AG04450 (cell line): ENCODE data around the gene SPZ1. TPM values are rescaled to one million over a fixed set of nuclear protein-coding genes. Genes with fewer than 3 reads are reported as not detected.
A peak's percentile ranks its signal among the peaks of the same experiment; 100 is the strongest.
"Not testable (repeated sequence)": the region's sequence is repeated elsewhere in the genome, so short reads cannot be mapped to it uniquely, and the experiment has no call there.

Source experiments
- CTCF ChIA-PET: fragments of 300-600, 350-600 bp; formaldehyde crosslinking; extraction: SDS; loops from one replicate; lab custom pipeline; 2022; ENCODE audit warnings: antibody characterized with exemption, inconsistent platforms; lab: Charles Lee
- POLR2A ChIA-PET: fragments of 350-600 bp; formaldehyde crosslinking; extraction: SDS; loops from one replicate; lab custom pipeline; 2021; ENCODE audit warnings: antibody characterized with exemption, inconsistent platforms; lab: Yijun Ruan, JAX
- DNase-seq: peaks from one replicate; pipeline ENCODE4 v3.0.0-alpha.2; 2011; ENCODE audit warnings: low read depth, low spot score
- H3K27ac ChIP-seq: one replicate; pipeline ENCODE4 v1.5.1; 2012; ENCODE audit warnings: low read depth, low read length, control low read depth
- H3K27me3 ChIP-seq: one replicate; pipeline ENCODE4 v1.6.0; 2012; ENCODE audit warnings: low read length; ENCODE audit not compliant: control insufficient read depth, insufficient read depth
- H3K4me3 ChIP-seq: 2 replicates; pipeline ENCODE4 v1.5.1; 2011; ENCODE audit warnings: mild to moderate bottlenecking, low read depth, low read length, control low read depth
- H3K9me3 ChIP-seq: 2 replicates; pipeline ENCODE4 v1.5.1; 2012; ENCODE audit warnings: low read length; ENCODE audit not compliant: control insufficient read depth, insufficient read depth
- CTCF ChIP-seq: IDR thresholded peaks from 2 replicates; pipeline ENCODE4 v1.5.1; 2011; ENCODE audit warnings: low read depth, low read length, control low read depth, inconsistent platforms
- polyA minus RNA-seq: library from RNA; depleted of rRNA, polyadenylated mRNA; stranded (reverse); fragments of >200 nt; gene quantifications from 2 replicates; pipeline ENCODE4 v1.2.3, GENCODE V29; 2011; rRNA and poly(A)+ RNA removed
- polyA plus RNA-seq: library from polyadenylated mRNA; depleted of rRNA; stranded (reverse); fragments of >200 nt; gene quantifications from 2 replicates; pipeline ENCODE4 v1.2.3, GENCODE V29; 2011; rRNA removed

Gene SPZ1, protein sequence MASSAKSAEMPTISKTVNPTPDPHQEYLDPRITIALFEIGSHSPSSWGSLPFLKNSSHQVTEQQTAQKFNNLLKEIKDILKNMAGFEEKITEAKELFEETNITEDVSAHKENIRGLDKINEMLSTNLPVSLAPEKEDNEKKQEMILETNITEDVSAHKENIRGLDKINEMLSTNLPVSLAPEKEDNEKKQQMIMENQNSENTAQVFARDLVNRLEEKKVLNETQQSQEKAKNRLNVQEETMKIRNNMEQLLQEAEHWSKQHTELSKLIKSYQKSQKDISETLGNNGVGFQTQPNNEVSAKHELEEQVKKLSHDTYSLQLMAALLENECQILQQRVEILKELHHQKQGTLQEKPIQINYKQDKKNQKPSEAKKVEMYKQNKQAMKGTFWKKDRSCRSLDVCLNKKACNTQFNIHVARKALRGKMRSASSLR
- polyA plus RNA-seq: not detected in 2 replicates
- polyA minus RNA-seq: not detected in 2 replicates

DNA sequence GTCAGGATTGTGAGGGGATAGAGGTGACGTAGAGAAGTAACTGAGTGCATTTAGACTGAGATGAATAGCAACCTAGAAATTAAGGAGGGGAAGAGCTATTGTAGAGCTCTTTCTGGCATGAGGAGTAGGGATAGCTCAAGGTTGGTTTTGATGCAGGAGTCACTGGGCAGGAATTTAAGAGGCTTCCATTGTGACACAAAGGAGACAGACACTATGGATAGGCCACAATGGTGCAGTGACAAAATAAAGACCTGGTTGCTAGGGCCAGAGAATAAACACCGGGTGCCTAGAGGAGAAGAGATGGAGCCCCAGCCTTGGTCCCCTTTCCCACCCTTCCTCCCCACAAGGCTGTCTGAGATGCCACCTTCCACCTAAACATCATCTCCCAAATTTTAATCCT, at the start of gene SPZ1:
SPZ1 (plus strand) TSS at position 301 of the 400 bp plus-strand sequence. CDS start 214 bp downstream, outside the sequence.
- no peak for DNase-seq
- Histone ChIP-seq H3K4me3 (no peak within 1 kb of the TSS), H3K27ac (no peak within 1 kb of the TSS), H3K27me3 (peaks cover 6% of the 10 kb centered on the region), H3K9me3 (no peaks in the 10 kb centered on the region)
- ChIA-PET POLR2A (no interaction called here), CTCF (interaction anchor here (0.6 to 3.1 kb wide), 2 partner anchors 12 to 236 kb away, joined by 4 to 10 read pairs; no protein-coding TSS in a partner anchor)
- no peak for TF ChIP-seq CTCF

GRCh38 chr5:80270543-80270942, 49.3 kb upstream of the SPZ1 start:
- H3K4me3 ChIP-seq, DNase-seq, POLR2A ChIA-PET, H3K27ac ChIP-seq, CTCF ChIA-PET, H3K9me3 ChIP-seq, H3K27me3 ChIP-seq: not testable (repeated sequence)

- no peak for DNase-seq
- Histone ChIP-seq H3K4me3 (no peak overlapping the region), H3K27ac (no peak overlapping the region), H3K9me3 (no peaks in the 10 kb centered on the region), H3K27me3 (no peaks in the 10 kb centered on the region)
- ChIA-PET CTCF (interaction anchor here (0.5 to 1.9 kb wide), 6 partner anchors 14 to 184 kb away, joined by 3 to 32 read pairs (median 4); no protein-coding TSS in a partner anchor), POLR2A (no interaction called here)
- peak; percentile 49 for TF ChIP-seq CTCF
These were observed 44.5 kb upstream of the SPZ1 start for GRCh38 chr5:80275347-80275746.

- CTCF ChIA-PET: interaction anchor here (1.0 to 1.9 kb wide), 3 partner anchors 22 to 185 kb away, joined by 3 to 32 read pairs (median 3); no protein-coding TSS in a partner anchor
- H3K27ac ChIP-seq: no peak overlapping the region
- H3K9me3 ChIP-seq: no peaks in the 10 kb centered on the region
- DNase-seq: no peak
- TF ChIP-seq CTCF: no peak
- H3K27me3 ChIP-seq: no peaks in the 10 kb centered on the region
- no peak overlapping the region for H3K4me3 ChIP-seq
- POLR2A ChIA-PET: no interaction called here
These were observed 43.6 kb upstream of the SPZ1 start for GRCh38 chr5:80276186-80276585.

- H3K27ac ChIP-seq: no peak overlapping the region
- no peaks in the 10 kb centered on the region for H3K27me3 ChIP-seq
- no peaks in the 10 kb centered on the region for H3K9me3 ChIP-seq
- TF ChIP-seq CTCF: no peak
- no peak overlapping the region for H3K4me3 ChIP-seq
- ChIA-PET POLR2A (no interaction called here), CTCF (interaction anchor here (0.7 to 1.5 kb wide), 3 partner anchors 185 to 204 kb away, joined by 3 to 4 read pairs (median 3); no protein-coding TSS in a partner anchor)
- no peak for DNase-seq
These were observed 42.6 kb upstream of the SPZ1 start for GRCh38 chr5:80277191-80277590.
